Glutamatergic neuron (in vitro differentiated cells): ENCODE data around the gene PAQR4. TPM values are rescaled to one million over a fixed set of nuclear protein-coding genes. Genes with fewer than 3 reads are reported as not detected.
A peak's percentile ranks its signal among the peaks of the same experiment; 100 is the strongest.

Experiments used
- DNase-seq: peaks from one replicate; pipeline ENCODE4 v3.0.0; 2022
- H3K27ac Mint-ChIP-seq: one replicate; pipeline ENCODE4 v1.8.0; 2020; ENCODE audit warnings: mild to moderate bottlenecking, mixed read lengths, inconsistent platforms; ENCODE audit not compliant: unreplicated experiment
- H3K27me3 Mint-ChIP-seq: one replicate; pipeline ENCODE4 v1.8.0; 2020; ENCODE audit warnings: mild to moderate bottlenecking, moderate library complexity, mixed read lengths, inconsistent platforms; ENCODE audit not compliant: unreplicated experiment
- H3K36me3 Mint-ChIP-seq: one replicate; pipeline ENCODE4 v1.8.0; 2020; ENCODE audit warnings: mild to moderate bottlenecking, mixed read lengths, inconsistent platforms; ENCODE audit not compliant: unreplicated experiment
- H3K4me1 Mint-ChIP-seq: one replicate; pipeline ENCODE4 v1.8.0; 2020; ENCODE audit warnings: mild to moderate bottlenecking, low read depth, mixed read lengths, inconsistent platforms; ENCODE audit not compliant: unreplicated experiment
- H3K4me3 Mint-ChIP-seq: one replicate; pipeline ENCODE4 v1.8.0; 2020; ENCODE audit warnings: mild to moderate bottlenecking, mixed read lengths, inconsistent platforms; ENCODE audit not compliant: unreplicated experiment
- H3K9me3 Mint-ChIP-seq: one replicate; pipeline ENCODE4 v1.8.0; 2020; ENCODE audit warnings: mild to moderate bottlenecking, moderate library complexity, mixed read lengths, inconsistent platforms; ENCODE audit not compliant: unreplicated experiment
- CTCF ChIP-seq: fragments of 200-600 bp; sonication (generic); IDR thresholded peaks from one replicate; pipeline ENCODE4 v1.5.0; 2021; ENCODE audit not compliant: partially characterized antibody, unreplicated experiment
- total RNA-seq: library from RNA; stranded (reverse); fragmentation: NEBNext Ultra II Directional; extraction: Animal tissue kit (Norgen Biotek cat#: 25700); gene quantifications from one replicate; pipeline ENCODE4 v1.2.1, GENCODE V29; 2021; ENCODE audit not compliant: unreplicated experiment

PAQR4 gene
- total RNA-seq, 1 donor from 2014 or later, result 69.1 TPM

- no peak for TF ChIP-seq CTCF
- H3K4me3 Mint-ChIP-seq, result no peak overlapping the region
- DNase-seq, result no peak
- H3K36me3 Mint-ChIP-seq, result no peaks in the 10 kb centered on the region
- no peak overlapping the region for H3K27ac Mint-ChIP-seq
- peaks cover 8% of the 10 kb centered on the region for H3K27me3 Mint-ChIP-seq
- H3K9me3 Mint-ChIP-seq, result no peaks in the 10 kb centered on the region
- no peaks in the 10 kb centered on the region for H3K4me1 Mint-ChIP-seq
These were observed 32.2 kb downstream of the PAQR4 start for GRCh38 chr16:3001316-3001715.

GRCh38 chr16:3003582-3004270 lies 34.6 kb downstream of the PAQR4 start:
- H3K27ac Mint-ChIP-seq, result no peak overlapping the region
- H3K4me3 Mint-ChIP-seq, result peak overlapping the region; percentile 70
- H3K27me3 Mint-ChIP-seq, result peaks cover 11% of the 10 kb centered on the region

GRCh38 chr16:3004319-3004718 lies 35.2 kb downstream of the PAQR4 start:
- peaks cover 1% of the 10 kb centered on the region for H3K9me3 Mint-ChIP-seq
- peak; percentile 43 for DNase-seq
- no peak overlapping the region for H3K4me3 Mint-ChIP-seq
- H3K27me3 Mint-ChIP-seq, result peaks cover 14% of the 10 kb centered on the region
- TF ChIP-seq CTCF, result no peak
- no peaks in the 10 kb centered on the region for H3K36me3 Mint-ChIP-seq
- H3K4me1 Mint-ChIP-seq, result peaks cover 2% of the 10 kb centered on the region
- H3K27ac Mint-ChIP-seq, result no peak overlapping the region

More at GRCh38 chr16:3003582-3004270, 34.6 kb downstream of the PAQR4 start:
- H3K9me3 Mint-ChIP-seq, result peaks cover 1% of the 10 kb centered on the region
- peak; percentile 96 for DNase-seq
- H3K36me3 Mint-ChIP-seq, result no peaks in the 10 kb centered on the region
- no peak for TF ChIP-seq CTCF
- H3K4me1 Mint-ChIP-seq, result peaks cover 2% of the 10 kb centered on the region

- no peak for TF ChIP-seq CTCF
These were observed 35.7 kb downstream of the PAQR4 start for GRCh38 chr16:3004781-3005284.

More at GRCh38 chr16:3004781-3005284, 35.7 kb downstream of the PAQR4 start:
- H3K4me1 Mint-ChIP-seq, result peaks cover 2% of the 10 kb centered on the region
- H3K4me3 Mint-ChIP-seq, result peak overlapping the region; percentile 70
- DNase-seq, result no peak
- no peaks in the 10 kb centered on the region for H3K36me3 Mint-ChIP-seq
- H3K27ac Mint-ChIP-seq, result no peak overlapping the region
- peaks cover 14% of the 10 kb centered on the region for H3K27me3 Mint-ChIP-seq
- H3K9me3 Mint-ChIP-seq, result peaks cover 1% of the 10 kb centered on the region
